ENCODE data around the gene THADA. TPM values are rescaled to one million over a fixed set of nuclear protein-coding genes. Genes with fewer than 3 reads are reported as not detected.

THADA gene
- total RNA-seq, 1 donor from 2014 or later = 14.2 TPM

GRCh38 chr2:43520919-43521318 is 74.9 kb downstream of the THADA start:
- ATAC-seq (ENCODE audit: poor library complexity) (no peak), DNase-seq (no peak)
- intact Hi-C loops (cut with DNase I) = no loop called here

- no peak for ATAC-seq (ENCODE audit: poor library complexity)
- intact Hi-C loops (cut with DNase I) = no loop called here
- no peak for DNase-seq
Observed at GRCh38 chr2:43519643-43520221, 76.1 kb downstream of the THADA start.

- ATAC-seq (ENCODE audit: poor library complexity) (no peak), DNase-seq (no peak)
- intact Hi-C loops (cut with DNase I) = no loop called here
Observed at GRCh38 chr2:43518718-43519117, 77.1 kb downstream of the THADA start.

- DNase-seq = no peak
- intact Hi-C loops (cut with DNase I) = no loop called here
- ATAC-seq (ENCODE audit: poor library complexity) = peak; percentile 45
Observed at GRCh38 chr2:43518181-43518580, 77.7 kb downstream of the THADA start.

- ATAC-seq (ENCODE audit: poor library complexity) (peak; percentile 16), DNase-seq (no peak)
- intact Hi-C loops (cut with DNase I) = no loop called here
Observed at GRCh38 chr2:43515807-43516497, 79.9 kb downstream of the THADA start.

GRCh38 chr2:43515248-43515647 is 80.6 kb downstream of the THADA start:
- intact Hi-C loops (cut with DNase I) = no loop called here
- ATAC-seq (ENCODE audit: poor library complexity) (no peak), DNase-seq (no peak)

- ATAC-seq (ENCODE audit: poor library complexity) (no peak), DNase-seq (no peak)
- intact Hi-C loops (cut with DNase I) = no loop called here
Observed at GRCh38 chr2:43513796-43514195, 82.0 kb downstream of the THADA start.

GRCh38 chr2:43513216-43513615 is 82.6 kb downstream of the THADA start:
- ATAC-seq (ENCODE audit: poor library complexity) = peak; percentile 21

GRCh38 chr2:43511199-43511598 is 84.6 kb downstream of the THADA start:
- no peak for DNase-seq
- ATAC-seq (ENCODE audit: poor library complexity) = no peak
- intact Hi-C loops (cut with DNase I) = no loop called here

More at GRCh38 chr2:43513216-43513615, 82.6 kb downstream of the THADA start:
- DNase-seq = no peak
- intact Hi-C loops (cut with DNase I) = no loop called here

GRCh38 chr2:43509886-43510285 is 86.0 kb downstream of the THADA start:
- ATAC-seq (ENCODE audit: poor library complexity) (no peak), DNase-seq (no peak)
- intact Hi-C loops (cut with DNase I) = no loop called here

GRCh38 chr2:43508209-43508608 is 87.6 kb downstream of the THADA start:
- intact Hi-C loops (cut with DNase I) = no loop called here

GRCh38 chr2:43507137-43507536 is 88.7 kb downstream of the THADA start:
- no peak for ATAC-seq (ENCODE audit: poor library complexity)
- no peak for DNase-seq
- intact Hi-C loops (cut with DNase I) = no loop called here

More at GRCh38 chr2:43508209-43508608, 87.6 kb downstream of the THADA start:
- DNase-seq (no peak), ATAC-seq (ENCODE audit: poor library complexity) (no peak)

- ATAC-seq (ENCODE audit: poor library complexity) (no peak), DNase-seq (no peak)
- intact Hi-C loops (cut with DNase I) = no loop called here
Observed at GRCh38 chr2:43495727-43496126, 100.1 kb downstream of the THADA start.

- intact Hi-C loops (cut with DNase I) = no loop called here
- DNase-seq (no peak), ATAC-seq (ENCODE audit: poor library complexity) (no peak)
Observed at GRCh38 chr2:43493954-43494353, 101.9 kb downstream of the THADA start.

GRCh38 chr2:43491065-43491639 is 104.7 kb downstream of the THADA start:
- DNase-seq (no peak), ATAC-seq (ENCODE audit: poor library complexity) (no peak)
- intact Hi-C loops (cut with DNase I) = no loop called here

GRCh38 chr2:43490252-43490786 is 105.5 kb downstream of the THADA start:
- ATAC-seq (ENCODE audit: poor library complexity) (no peak), DNase-seq (no peak)
- intact Hi-C loops (cut with DNase I) = no loop called here

- ATAC-seq (ENCODE audit: poor library complexity) (no peak), DNase-seq (no peak)
- intact Hi-C loops (cut with DNase I) = loop anchor here (5.0 to 10.0 kb wide), 5 partner anchors 49 to 664 kb away; no protein-coding TSS in a partner anchor
Observed at GRCh38 chr2:43488737-43489136, 107.1 kb downstream of the THADA start.

- intact Hi-C loops (cut with DNase I) = loop anchor here (5.0 to 10.0 kb wide), 5 partner anchors 51 to 662 kb away; no protein-coding TSS in a partner anchor
- ATAC-seq (ENCODE audit: poor library complexity) (peak; percentile 55), DNase-seq (no peak)
Observed at GRCh38 chr2:43486603-43487002, 109.2 kb downstream of the THADA start.

- intact Hi-C loops (cut with DNase I) = loop anchor here (2.0 to 10.0 kb wide), 5 partner anchors 254 to 660 kb away; no protein-coding TSS in a partner anchor
- ATAC-seq (ENCODE audit: poor library complexity) (peak; percentile 77), DNase-seq (no peak)
Observed at GRCh38 chr2:43484323-43484930, 111.4 kb downstream of the THADA start.

Measured in Right ventricle myocardium superior (tissue), 1 donor.